Lower leg skin (tissue), 4 donors: ENCODE results near the gene SOX13. TPM values are rescaled to one million over a fixed set of nuclear protein-coding genes. Genes with fewer than 3 reads are reported as not detected.

Source experiments
- DNase-seq, 2 donors: peaks; one replicate each; pipeline ENCODE4 v3.0.0-alpha.2; 2019; ENCODE audit warnings: low spot score in 2 of 2
- H3K4me3 ChIP-seq: fragments of 200-600 bp; sonication (generic); 2 replicates; pipeline ENCODE4 v1.5.1; 2017; ENCODE audit warnings: mild to moderate bottlenecking, low read depth; ENCODE audit not compliant: poor library complexity, severe bottlenecking
- POLR2A ChIP-seq, 2 donors: fragments of 450-650 bp; IDR thresholded peaks; one replicate each; pipeline ENCODE4 v1.6.1; 2016 to 2017; ENCODE audit warnings: antibody characterized with exemption in 2 of 2, mild to moderate bottlenecking in 1 of 2, moderate library complexity in 1 of 2
- WGBS, 2 donors: methylation state at CpG; one replicate each; pipeline ENCODE4 v1.1.5; 2018; 5-methylcytosine and 5-hydroxymethylcytosine counted together
- intact Hi-C: fragments of 100-400 bp; cut with DNase I; formaldehyde crosslinking; loops from one replicate; pipeline ENCODE4 v1.15.0; 2023; ENCODE audit warnings: low total_unique reads
- total RNA-seq, 4 donors: library from RNA; depleted of rRNA; stranded (reverse); fragments of >200 nt; gene quantifications; one replicate each; pipeline ENCODE4 v1.1.0, GENCODE V29; 2016
- TF ChIP-seq, protein P1 (sequence below), 3 donors: fragments of 450-650 bp; IDR thresholded peaks; one replicate each; pipeline ENCODE4 v1.5.1; 2016; ENCODE audit warnings: antibody characterized with exemption in 3 of 3, mild to moderate bottlenecking in 3 of 3, moderate library complexity in 2 of 3

Gene SOX13
- total RNA-seq, 4 donors from 2014 or later = 7.2 to 32.2 (median 16.8) TPM

DNA sequence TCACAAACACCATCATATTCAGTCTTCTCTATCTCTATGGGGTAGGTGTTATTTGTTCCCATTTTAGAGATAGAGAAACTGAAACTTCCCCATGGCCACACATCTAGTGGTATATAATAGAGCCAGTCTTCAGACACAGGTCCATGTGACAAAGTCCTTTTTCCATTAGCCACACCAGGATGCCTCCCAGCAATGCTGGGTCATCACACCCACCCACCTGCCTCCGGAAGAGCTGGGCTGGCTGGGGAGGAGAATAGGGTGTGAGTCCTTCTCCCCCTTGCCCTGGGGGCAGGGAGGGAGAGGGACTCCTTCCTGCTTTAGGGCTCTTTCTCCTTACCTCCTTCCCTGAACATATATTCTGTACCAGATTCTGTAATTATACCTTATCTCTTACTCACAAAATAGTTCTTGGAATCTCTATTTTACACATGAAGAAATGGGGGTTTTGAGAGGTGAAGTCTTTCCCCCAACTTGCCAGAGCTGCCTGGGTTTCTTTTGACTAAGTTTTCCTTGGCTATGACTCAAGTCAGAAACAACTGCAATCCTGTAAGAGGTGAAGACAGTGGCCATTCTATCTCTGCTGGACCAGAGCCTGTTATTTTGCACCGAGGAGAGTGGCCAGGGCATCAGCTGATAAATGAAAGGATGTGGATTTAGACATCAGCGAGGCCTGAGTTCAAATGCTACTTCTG lies 30.0 kb downstream of the SOX13 start:
- TF ChIP-seq POLR2A (IDR thresholded peaks at IDR 0.05) = no peak
- TF ChIP-seq, protein P1, sequence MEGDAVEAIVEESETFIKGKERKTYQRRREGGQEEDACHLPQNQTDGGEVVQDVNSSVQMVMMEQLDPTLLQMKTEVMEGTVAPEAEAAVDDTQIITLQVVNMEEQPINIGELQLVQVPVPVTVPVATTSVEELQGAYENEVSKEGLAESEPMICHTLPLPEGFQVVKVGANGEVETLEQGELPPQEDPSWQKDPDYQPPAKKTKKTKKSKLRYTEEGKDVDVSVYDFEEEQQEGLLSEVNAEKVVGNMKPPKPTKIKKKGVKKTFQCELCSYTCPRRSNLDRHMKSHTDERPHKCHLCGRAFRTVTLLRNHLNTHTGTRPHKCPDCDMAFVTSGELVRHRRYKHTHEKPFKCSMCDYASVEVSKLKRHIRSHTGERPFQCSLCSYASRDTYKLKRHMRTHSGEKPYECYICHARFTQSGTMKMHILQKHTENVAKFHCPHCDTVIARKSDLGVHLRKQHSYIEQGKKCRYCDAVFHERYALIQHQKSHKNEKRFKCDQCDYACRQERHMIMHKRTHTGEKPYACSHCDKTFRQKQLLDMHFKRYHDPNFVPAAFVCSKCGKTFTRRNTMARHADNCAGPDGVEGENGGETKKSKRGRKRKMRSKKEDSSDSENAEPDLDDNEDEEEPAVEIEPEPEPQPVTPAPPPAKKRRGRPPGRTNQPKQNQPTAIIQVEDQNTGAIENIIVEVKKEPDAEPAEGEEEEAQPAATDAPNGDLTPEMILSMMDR (IDR thresholded peaks at IDR 0.05) = no peak
- H3K4me3 ChIP-seq = no peak overlapping the region
- intact Hi-C loops = no loop called here
- DNase-seq = no peak
- WGBS, 2 donors = 44 to 52% methylated on average over 3 of the region's 3 CpGs

DNA sequence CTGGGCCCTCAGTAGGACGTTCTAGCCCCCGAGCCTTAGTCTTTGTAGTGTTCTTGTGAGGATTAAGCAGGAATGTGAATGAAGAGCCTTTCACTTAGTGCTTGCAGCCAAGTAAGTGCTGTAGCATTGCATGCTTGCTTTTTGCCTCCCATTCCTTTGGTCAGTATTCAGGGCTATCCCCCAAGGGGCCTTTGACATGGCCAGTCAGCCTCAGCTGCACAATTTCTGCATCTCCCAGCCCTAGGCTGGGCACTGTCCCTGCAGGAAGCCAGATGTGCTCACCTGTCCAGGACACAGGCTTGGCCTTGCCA lies 30.5 kb downstream of the SOX13 start:
- 60 to 76% methylated on average over 2 of the region's 2 CpGs for WGBS, 2 donors
- intact Hi-C loops = no loop called here
- DNase-seq = no peak
- H3K4me3 ChIP-seq = no peak overlapping the region
- TF ChIP-seq, protein P1 (IDR thresholded peaks at IDR 0.05) = no peak
- TF ChIP-seq POLR2A (IDR thresholded peaks at IDR 0.05) = no peak

DNA sequence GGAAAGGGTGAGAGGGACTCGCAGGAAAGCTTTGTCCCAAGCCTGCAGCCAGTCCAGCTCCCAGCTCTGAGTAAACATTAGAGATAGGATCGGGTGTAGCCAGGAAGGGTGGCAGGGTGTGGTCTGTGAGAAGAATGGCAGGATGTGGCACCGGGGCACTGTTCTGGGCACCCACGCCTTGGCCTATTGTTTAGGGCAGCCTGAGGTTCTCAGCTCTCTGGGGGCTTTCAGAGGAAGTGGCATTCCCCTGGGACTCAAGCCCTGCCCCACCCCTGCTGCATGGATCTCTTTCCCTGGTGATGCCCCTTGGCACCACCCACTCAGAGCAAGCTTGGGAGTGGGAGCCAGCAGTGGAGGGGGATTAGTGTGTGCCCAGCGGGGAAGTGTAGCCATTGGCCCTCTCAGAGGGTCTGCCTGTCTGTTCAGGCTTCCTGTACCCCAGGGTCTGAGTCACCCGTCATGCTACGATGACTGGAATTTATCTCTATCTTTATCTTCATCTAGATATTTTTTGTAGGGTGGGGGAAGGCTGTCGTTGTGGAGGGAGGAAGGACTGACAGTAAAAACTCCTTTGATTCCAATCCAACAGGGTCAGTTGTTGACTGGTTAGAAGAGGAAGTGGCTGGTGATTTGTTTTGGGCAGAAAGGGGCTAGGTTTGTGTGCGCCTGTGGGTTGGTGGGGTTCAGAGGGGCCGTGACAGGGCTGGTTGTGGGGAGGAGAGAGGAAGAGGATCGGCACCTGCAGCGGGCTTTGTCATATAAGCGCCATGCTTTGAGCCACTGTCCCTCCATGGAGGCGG lies 31.6 kb downstream of the SOX13 start:
- TF ChIP-seq, protein P1 (IDR thresholded peaks at IDR 0.05) = no peak
- TF ChIP-seq POLR2A (IDR thresholded peaks at IDR 0.05) = no peak
- 54 to 65% methylated on average over 13 to 14 of the region's 14 CpGs for WGBS, 2 donors
- no peak overlapping the region for H3K4me3 ChIP-seq
- intact Hi-C loops = no loop called here
- no peak for DNase-seq

DNA sequence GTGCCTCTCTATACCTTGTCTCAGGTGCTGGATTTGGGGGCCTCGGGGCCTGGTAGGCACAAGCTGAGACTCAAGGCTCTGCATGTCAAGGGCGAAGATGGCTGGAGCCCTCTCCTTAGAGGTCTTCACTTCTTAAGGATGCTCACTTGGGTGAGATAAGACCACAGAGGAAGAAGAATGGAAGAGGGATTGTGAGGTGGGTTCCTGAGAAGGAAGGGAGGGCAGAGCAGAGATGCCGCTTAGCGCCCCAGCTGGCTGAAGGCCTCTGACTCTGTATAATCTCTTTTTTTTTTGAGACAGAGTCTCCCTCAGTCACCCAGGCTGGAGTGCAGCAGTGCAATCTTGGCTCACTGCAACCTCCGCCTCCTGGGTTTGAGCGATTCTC lies 32.2 kb downstream of the SOX13 start:
- no peak for TF ChIP-seq POLR2A (IDR thresholded peaks at IDR 0.05)
- TF ChIP-seq, protein P1 (IDR thresholded peaks at IDR 0.05) = no peak
- no peak for DNase-seq
- intact Hi-C loops = no loop called here
- WGBS, 2 donors = 87 to 90% methylated on average over 6 of the region's 6 CpGs
- H3K4me3 ChIP-seq = no peak overlapping the region

DNA sequence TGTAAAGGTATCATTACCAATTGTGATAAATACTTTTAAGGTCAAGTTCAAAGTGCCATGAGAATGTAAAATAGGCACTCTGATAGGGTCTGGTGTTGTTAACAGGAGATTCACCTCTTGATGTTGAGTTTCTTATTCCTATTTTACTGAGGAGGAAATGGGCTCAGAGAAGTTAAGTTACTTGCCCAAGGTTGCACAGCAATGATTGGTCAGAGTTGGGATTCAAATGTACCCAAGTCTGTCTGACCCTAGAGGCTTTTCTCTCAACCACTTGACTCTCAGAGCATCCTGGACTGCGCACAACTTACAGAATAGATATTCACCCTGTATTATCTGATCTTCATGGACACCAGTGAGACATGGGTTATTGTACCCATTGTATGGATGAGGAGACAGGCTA lies 33.9 kb downstream of the SOX13 start:
- no peak overlapping the region for H3K4me3 ChIP-seq
- no peak for DNase-seq
- TF ChIP-seq, protein P1 (IDR thresholded peaks at IDR 0.05) = no peak
- TF ChIP-seq POLR2A (IDR thresholded peaks at IDR 0.05) = no peak
- WGBS, 2 donors = 84 to 95% methylated on average over 1 of the region's 1 CpG
- intact Hi-C loops = no loop called here
